SK-N-SH treated with all-trans-retinoic acid at 6 μM for 48 hours (cell line): ENCODE data around the gene GPC3.

ENCODE experiments used
- ATAC-seq: fragments of 200-7000 bp; cut with Tn5 transposase; 3 replicates; pipeline ENCODE4 v1.9.1; 2020; ENCODE audit warnings: mild to moderate bottlenecking, moderate library complexity
- CSDC2 ChIP-seq: fragments of 250-450 bp; sonication (Bioruptor Pico); IDR thresholded peaks from 2 replicates; pipeline ENCODE4 v1.5.0; 2020; ENCODE audit warnings: mild to moderate bottlenecking, moderate library complexity
- GLIS3 ChIP-seq: fragments of 250-450 bp; sonication (Bioruptor Pico); IDR thresholded peaks from 2 replicates; pipeline ENCODE4 v1.5.0; 2020; ENCODE audit warnings: mild to moderate bottlenecking, moderate library complexity
- ISL1 ChIP-seq: fragments of 250-450 bp; sonication (Bioruptor Pico); IDR thresholded peaks from 2 replicates; pipeline ENCODE4 v2.1.2; 2022; ENCODE audit warnings: mild to moderate bottlenecking, moderate library complexity
- PPARA ChIP-seq: fragments of 250-450 bp; sonication (Bioruptor Pico); IDR thresholded peaks from 2 replicates; pipeline ENCODE4 v1.5.0; 2020; ENCODE audit warnings: mild to moderate bottlenecking, borderline replicate concordance
- RARB ChIP-seq: fragments of 250-450 bp; sonication (Bioruptor Pico); IDR thresholded peaks from 2 replicates; pipeline ENCODE4 v1.8.0; 2021; ENCODE audit warnings: mild to moderate bottlenecking, moderate library complexity
- SNAI2 ChIP-seq: fragments of 250-450 bp; sonication (Bioruptor Pico); IDR thresholded peaks from 2 replicates; pipeline ENCODE4 v1.5.0; 2020; ENCODE audit warnings: mild to moderate bottlenecking, moderate library complexity
- TCF4 ChIP-seq: fragments of 250-450 bp; sonication (Bioruptor Pico); IDR thresholded peaks from 2 replicates; pipeline ENCODE4 v1.8.0; 2021; ENCODE audit warnings: mild to moderate bottlenecking, moderate library complexity, borderline replicate concordance
- TOX ChIP-seq: fragments of 250-450 bp; sonication (Bioruptor Pico); IDR thresholded peaks from 2 replicates; pipeline ENCODE4 v1.8.0; 2021; ENCODE audit warnings: mild to moderate bottlenecking, moderate library complexity, borderline replicate concordance
- ZFP30 ChIP-seq: fragments of 450-650 bp; formaldehyde crosslinking; IDR thresholded peaks from 2 replicates; pipeline ENCODE4 v1.5.0; 2022; ENCODE audit warnings: mild to moderate bottlenecking, moderate library complexity
- ZNF565 ChIP-seq: fragments of 450-650 bp; formaldehyde crosslinking; conservative IDR thresholded peaks from 2 replicates; pipeline ENCODE4 v1.5.0; 2020; ENCODE audit warnings: low read depth, mild to moderate bottlenecking, moderate library complexity
- ZNF70 ChIP-seq: fragments of 450-650 bp; formaldehyde crosslinking; IDR thresholded peaks from 2 replicates; pipeline ENCODE4 v1.5.0; 2020; ENCODE audit warnings: mild to moderate bottlenecking, moderate library complexity
- ZNF8 ChIP-seq: fragments of 450-650 bp; formaldehyde crosslinking; IDR thresholded peaks from 2 replicates; pipeline ENCODE4 v1.5.0; 2020; ENCODE audit warnings: mild to moderate bottlenecking, moderate library complexity
- TF ChIP-seq, protein P1 (sequence below): fragments of 250-450 bp; sonication (Bioruptor Pico); IDR thresholded peaks from 2 replicates; pipeline ENCODE4 v1.8.0; 2020; ENCODE audit warnings: mild to moderate bottlenecking, moderate library complexity, borderline replicate concordance
- TF ChIP-seq, protein P2 (sequence below): fragments of 250-450 bp; sonication (Bioruptor Pico); IDR thresholded peaks from 2 replicates; pipeline ENCODE4 v1.5.1; 2020; ENCODE audit warnings: low read depth, mild to moderate bottlenecking, moderate library complexity
- TF ChIP-seq, protein P3 (sequence below): fragments of 250-450 bp; sonication (Bioruptor Pico); IDR thresholded peaks from 2 replicates; pipeline ENCODE4 v1.8.0; 2021; ENCODE audit warnings: low read depth, mild to moderate bottlenecking, moderate library complexity, borderline replicate concordance
- TF ChIP-seq, protein P4 (sequence below): fragments of 250-450 bp; sonication (Bioruptor Pico); IDR thresholded peaks from 2 replicates; pipeline ENCODE4 v1.5.0; 2020; ENCODE audit warnings: mild to moderate bottlenecking, moderate library complexity
- TF ChIP-seq, protein P5 (sequence below): fragments of 250-450 bp; sonication (Bioruptor Pico); IDR thresholded peaks from 2 replicates; pipeline ENCODE4 v1.5.1; 2021; ENCODE audit warnings: mild to moderate bottlenecking, moderate library complexity

Gene GPC3

DNA sequence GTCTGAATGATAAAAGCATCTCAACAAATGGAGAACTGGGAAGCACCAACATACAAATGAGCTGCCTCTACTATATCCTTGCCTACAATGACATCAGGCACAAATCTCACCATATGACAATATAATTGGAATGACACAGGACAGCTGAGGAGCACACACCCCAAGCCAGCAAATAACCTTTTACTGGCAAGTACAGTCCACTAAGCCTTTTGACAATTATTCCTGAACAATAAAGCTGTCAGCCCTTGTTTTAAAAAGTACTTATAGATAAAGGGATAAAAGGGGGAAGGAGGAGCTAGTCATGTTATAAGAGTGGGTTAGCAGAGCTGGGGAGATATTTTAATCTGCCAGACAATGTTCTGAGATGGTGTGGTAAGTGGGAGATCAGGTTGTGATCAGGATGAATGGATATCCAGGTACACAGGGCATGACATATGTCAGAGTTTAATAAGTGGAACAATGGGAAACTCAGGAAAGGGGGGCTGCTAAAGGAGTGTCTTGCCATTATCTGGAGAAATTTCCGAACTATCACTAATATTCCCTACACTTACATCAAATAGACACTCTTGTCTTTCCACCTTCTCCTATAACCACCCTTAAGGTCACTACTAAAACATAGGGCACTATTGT is 127.6 kb downstream of the GPC3 start:
- no peak for ATAC-seq
- no peak for TF ChIP-seq CSDC2 (CRISPR knock-in tag)
- TF ChIP-seq ZNF8, result no peak
- TF ChIP-seq ZNF565 (CRISPR knock-in tag), result no peak
- no peak for TF ChIP-seq PPARA (CRISPR knock-in tag)
- TF ChIP-seq ZNF70 (CRISPR knock-in tag), result no peak
- TF ChIP-seq TOX (CRISPR knock-in tag), result no peak
- TF ChIP-seq, protein P1, sequence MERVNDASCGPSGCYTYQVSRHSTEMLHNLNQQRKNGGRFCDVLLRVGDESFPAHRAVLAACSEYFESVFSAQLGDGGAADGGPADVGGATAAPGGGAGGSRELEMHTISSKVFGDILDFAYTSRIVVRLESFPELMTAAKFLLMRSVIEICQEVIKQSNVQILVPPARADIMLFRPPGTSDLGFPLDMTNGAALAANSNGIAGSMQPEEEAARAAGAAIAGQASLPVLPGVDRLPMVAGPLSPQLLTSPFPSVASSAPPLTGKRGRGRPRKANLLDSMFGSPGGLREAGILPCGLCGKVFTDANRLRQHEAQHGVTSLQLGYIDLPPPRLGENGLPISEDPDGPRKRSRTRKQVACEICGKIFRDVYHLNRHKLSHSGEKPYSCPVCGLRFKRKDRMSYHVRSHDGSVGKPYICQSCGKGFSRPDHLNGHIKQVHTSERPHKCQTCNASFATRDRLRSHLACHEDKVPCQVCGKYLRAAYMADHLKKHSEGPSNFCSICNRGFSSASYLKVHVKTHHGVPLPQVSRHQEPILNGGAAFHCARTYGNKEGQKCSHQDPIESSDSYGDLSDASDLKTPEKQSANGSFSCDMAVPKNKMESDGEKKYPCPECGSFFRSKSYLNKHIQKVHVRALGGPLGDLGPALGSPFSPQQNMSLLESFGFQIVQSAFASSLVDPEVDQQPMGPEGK (CRISPR knock-in tag), result no peak
- TF ChIP-seq RARB (CRISPR knock-in tag), result no peak
- TF ChIP-seq ISL1 (CRISPR knock-in tag), result no peak
- no peak for TF ChIP-seq TCF4 (CRISPR knock-in tag)
- TF ChIP-seq SNAI2, result no peak
- TF ChIP-seq, protein P2, sequence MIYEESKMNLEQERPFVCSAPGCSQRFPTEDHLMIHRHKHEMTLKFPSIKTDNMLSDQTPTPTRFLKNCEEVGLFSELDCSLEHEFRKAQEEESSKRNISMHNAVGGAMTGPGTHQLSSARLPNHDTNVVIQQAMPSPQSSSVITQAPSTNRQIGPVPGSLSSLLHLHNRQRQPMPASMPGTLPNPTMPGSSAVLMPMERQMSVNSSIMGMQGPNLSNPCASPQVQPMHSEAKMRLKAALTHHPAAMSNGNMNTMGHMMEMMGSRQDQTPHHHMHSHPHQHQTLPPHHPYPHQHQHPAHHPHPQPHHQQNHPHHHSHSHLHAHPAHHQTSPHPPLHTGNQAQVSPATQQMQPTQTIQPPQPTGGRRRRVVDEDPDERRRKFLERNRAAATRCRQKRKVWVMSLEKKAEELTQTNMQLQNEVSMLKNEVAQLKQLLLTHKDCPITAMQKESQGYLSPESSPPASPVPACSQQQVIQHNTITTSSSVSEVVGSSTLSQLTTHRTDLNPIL (CRISPR knock-in tag), result no peak

DNA sequence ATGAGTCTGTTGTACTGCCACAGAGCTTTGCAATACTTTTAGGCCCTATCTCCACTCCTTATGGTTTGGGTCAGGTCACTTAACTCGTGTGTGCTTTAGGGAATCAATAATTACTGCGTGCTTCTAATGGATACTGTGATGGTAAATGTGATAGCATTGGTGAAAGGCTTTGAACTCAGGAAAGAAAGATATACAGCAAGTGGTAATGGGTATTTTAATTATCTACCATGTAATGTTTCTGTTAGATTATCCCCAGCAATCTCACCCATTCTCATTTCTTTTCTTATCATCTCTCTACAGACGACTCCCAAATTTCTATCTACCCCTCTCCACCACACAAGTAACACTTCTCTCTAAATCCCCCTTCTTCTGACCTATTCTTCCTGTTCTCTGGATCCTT is 128.6 kb downstream of the GPC3 start:
- TF ChIP-seq, protein P3, sequence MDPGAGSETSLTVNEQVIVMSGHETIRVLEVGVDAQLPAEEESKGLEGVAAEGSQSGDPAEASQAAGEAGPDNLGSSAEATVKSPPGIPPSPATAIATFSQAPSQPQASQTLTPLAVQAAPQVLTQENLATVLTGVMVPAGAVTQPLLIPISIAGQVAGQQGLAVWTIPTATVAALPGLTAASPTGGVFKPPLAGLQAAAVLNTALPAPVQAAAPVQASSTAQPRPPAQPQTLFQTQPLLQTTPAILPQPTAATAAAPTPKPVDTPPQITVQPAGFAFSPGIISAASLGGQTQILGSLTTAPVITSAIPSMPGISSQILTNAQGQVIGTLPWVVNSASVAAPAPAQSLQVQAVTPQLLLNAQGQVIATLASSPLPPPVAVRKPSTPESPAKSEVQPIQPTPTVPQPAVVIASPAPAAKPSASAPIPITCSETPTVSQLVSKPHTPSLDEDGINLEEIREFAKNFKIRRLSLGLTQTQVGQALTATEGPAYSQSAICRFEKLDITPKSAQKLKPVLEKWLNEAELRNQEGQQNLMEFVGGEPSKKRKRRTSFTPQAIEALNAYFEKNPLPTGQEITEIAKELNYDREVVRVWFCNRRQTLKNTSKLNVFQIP (CRISPR knock-in tag), result no peak
- TF ChIP-seq, protein P4, sequence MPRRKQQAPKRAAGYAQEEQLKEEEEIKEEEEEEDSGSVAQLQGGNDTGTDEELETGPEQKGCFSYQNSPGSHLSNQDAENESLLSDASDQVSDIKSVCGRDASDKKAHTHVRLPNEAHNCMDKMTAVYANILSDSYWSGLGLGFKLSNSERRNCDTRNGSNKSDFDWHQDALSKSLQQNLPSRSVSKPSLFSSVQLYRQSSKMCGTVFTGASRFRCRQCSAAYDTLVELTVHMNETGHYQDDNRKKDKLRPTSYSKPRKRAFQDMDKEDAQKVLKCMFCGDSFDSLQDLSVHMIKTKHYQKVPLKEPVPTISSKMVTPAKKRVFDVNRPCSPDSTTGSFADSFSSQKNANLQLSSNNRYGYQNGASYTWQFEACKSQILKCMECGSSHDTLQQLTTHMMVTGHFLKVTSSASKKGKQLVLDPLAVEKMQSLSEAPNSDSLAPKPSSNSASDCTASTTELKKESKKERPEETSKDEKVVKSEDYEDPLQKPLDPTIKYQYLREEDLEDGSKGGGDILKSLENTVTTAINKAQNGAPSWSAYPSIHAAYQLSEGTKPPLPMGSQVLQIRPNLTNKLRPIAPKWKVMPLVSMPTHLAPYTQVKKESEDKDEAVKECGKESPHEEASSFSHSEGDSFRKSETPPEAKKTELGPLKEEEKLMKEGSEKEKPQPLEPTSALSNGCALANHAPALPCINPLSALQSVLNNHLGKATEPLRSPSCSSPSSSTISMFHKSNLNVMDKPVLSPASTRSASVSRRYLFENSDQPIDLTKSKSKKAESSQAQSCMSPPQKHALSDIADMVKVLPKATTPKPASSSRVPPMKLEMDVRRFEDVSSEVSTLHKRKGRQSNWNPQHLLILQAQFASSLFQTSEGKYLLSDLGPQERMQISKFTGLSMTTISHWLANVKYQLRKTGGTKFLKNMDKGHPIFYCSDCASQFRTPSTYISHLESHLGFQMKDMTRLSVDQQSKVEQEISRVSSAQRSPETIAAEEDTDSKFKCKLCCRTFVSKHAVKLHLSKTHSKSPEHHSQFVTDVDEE (CRISPR knock-in tag), result no peak
- TF ChIP-seq TCF4 (CRISPR knock-in tag) (no peak), ZNF70 (CRISPR knock-in tag) (no peak), ISL1 (CRISPR knock-in tag) (no peak), ZNF565 (CRISPR knock-in tag) (no peak), GLIS3 (CRISPR knock-in tag) (no peak)
- no peak for ATAC-seq

DNA sequence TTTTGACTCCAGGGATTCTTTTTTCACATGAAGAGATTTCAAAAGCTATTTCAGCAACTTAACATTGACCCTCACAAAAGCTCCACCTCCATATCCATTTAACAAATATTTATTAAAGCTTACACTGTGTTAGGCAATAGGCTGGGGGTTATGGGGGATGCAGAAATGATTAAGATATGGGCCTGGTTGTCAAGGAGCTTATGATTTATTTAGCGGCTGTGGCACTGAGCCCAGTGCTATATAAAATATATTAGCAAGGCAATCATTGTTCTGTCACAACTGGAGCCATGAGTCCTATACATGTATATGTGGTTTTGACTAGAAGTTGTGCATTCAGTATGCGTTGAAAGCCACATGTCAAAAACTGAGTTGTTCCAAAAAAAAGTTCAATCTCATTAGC is 131.1 kb downstream of the GPC3 start:
- TF ChIP-seq ISL1 (CRISPR knock-in tag), result no peak
- TF ChIP-seq TOX (CRISPR knock-in tag), result no peak
- no peak for TF ChIP-seq ZFP30
- ATAC-seq, result no peak

DNA sequence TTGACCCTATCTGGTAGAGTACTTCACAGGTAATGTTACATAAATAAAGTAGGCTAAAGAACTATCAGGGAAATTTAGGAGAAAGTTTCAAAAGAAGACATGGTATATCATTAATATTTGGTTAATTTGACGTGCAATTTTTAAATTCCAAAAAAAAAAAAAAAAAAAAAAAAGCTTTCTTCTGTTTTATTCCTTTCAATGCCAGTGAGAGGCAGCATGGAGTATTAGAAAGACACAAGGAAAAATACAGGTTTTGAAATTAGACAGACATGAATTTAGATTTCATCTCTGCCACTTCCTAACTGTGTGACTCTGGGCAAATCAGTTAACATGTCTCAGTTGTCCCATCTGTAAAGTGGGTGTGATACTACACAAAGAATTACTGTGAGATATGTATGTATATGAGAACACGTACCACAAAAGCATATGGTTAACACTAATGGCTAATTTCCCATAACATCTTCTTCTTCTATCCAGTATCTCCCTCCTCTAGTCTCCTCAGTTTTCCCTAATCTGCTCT is 132.5 kb downstream of the GPC3 start:
- no peak for ATAC-seq
- TF ChIP-seq RARB (CRISPR knock-in tag) (no peak), ZNF565 (CRISPR knock-in tag) (no peak)
- TF ChIP-seq, protein P5, sequence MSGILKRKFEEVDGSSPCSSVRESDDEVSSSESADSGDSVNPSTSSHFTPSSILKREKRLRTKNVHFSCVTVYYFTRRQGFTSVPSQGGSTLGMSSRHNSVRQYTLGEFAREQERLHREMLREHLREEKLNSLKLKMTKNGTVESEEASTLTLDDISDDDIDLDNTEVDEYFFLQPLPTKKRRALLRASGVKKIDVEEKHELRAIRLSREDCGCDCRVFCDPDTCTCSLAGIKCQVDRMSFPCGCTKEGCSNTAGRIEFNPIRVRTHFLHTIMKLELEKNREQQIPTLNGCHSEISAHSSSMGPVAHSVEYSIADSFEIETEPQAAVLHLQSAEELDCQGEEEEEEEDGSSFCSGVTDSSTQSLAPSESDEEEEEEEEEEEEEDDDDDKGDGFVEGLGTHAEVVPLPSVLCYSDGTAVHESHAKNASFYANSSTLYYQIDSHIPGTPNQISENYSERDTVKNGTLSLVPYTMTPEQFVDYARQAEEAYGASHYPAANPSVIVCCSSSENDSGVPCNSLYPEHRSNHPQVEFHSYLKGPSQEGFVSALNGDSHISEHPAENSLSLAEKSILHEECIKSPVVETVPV (CRISPR knock-in tag), result no peak
